OCI-LY1 (cell line): Measurements from ENCODE around the gene KBTBD8.

ENCODE experiments used
- CTCF ChIP-seq: fragments of 200-600 bp; sonication (generic), shearing (Covaris generic); IDR thresholded peaks from 2 replicates; pipeline ENCODE4 v1.5.1; 2017; ENCODE audit warnings: mild to moderate bottlenecking, antibody characterized with exemption, low read length, moderate library complexity, mixed read lengths
- EZH2 ChIP-seq: fragments of 200-600 bp; sonication (generic), shearing (Covaris generic); IDR thresholded peaks from 2 replicates; pipeline ENCODE4 v1.8.0; 2017; ENCODE audit warnings: borderline replicate concordance, mixed run types, mild to moderate bottlenecking, antibody characterized with exemption, low read length, moderate library complexity, mixed read lengths

GRCh38 chr3:67028001-67028784, 30.1 kb downstream of the KBTBD8 start:
- TF ChIP-seq EZH2 (no peak), CTCF (no peak)
